ENCODE measurements around the gene OSMR. TPM values are rescaled to one million over a fixed set of nuclear protein-coding genes. Genes with fewer than 3 reads are reported as not detected.

Gene OSMR
- total and polyA plus RNA-seq, 9 donors: 16.6 to 87.1 (median 48.9) TPM

DNA sequence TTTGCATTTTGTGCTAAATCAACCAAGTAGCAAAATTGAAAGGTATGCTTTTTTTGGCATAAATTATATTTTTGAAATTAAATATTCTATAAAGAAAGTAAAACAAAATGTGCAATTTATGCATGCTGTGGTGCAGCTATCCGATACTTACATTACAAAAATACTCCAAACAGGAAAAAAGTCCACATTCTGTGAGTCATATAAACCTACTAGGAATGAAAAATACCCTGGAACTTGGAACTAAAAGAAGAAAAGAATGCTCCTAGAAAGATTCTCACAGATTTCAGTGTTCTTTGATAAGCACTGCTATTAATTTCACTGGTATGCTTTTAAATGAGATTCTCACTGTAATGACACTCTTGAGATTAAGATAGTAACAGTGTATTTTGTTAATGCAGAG is 92.6 kb downstream of the OSMR start:
- Histone ChIP-seq H3K27me3 (no peaks in the 10 kb centered on the region), H3K36me3 (no peaks in the 10 kb centered on the region), H3K4me1 (ENCODE audit: insufficient read depth) (no peaks in the 10 kb centered on the region), H3K9me3 (no peaks in the 10 kb centered on the region), H3K27ac (no peak overlapping the region), H3K4me3 (no peak overlapping the region)
- intact Hi-C loops (cut with DNase I): no loop called here
- TF ChIP-seq, protein P1, sequence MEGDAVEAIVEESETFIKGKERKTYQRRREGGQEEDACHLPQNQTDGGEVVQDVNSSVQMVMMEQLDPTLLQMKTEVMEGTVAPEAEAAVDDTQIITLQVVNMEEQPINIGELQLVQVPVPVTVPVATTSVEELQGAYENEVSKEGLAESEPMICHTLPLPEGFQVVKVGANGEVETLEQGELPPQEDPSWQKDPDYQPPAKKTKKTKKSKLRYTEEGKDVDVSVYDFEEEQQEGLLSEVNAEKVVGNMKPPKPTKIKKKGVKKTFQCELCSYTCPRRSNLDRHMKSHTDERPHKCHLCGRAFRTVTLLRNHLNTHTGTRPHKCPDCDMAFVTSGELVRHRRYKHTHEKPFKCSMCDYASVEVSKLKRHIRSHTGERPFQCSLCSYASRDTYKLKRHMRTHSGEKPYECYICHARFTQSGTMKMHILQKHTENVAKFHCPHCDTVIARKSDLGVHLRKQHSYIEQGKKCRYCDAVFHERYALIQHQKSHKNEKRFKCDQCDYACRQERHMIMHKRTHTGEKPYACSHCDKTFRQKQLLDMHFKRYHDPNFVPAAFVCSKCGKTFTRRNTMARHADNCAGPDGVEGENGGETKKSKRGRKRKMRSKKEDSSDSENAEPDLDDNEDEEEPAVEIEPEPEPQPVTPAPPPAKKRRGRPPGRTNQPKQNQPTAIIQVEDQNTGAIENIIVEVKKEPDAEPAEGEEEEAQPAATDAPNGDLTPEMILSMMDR (IDR thresholded peaks at IDR 0.05): no peak
- TF ChIP-seq EP300 (IDR thresholded peaks at IDR 0.05) (no peak), POLR2A (IDR thresholded peaks at IDR 0.05) (no peak)
- DNase-seq: no peak
- WGBS, 3 donors: 8 to 28% (median 24%) methylated on average over 1 of the region's 1 CpG

DNA sequence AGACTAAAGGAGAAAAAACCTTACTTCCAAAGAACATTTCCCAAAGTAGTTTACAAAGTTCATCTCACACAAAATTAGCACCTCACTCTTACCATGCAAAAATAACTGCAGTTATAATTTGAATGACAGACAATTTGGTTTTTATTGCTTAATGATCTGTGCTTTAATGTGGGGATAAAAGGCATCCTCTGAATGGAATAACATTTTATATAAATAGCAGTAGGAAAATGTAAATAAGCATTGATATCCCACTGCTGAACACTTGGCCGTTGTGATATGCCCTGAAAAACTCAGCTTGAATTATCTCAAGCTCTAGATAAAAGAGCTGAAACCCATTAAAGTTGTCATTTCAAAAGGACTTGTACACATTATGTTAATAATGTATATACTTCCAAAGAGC is 93.2 kb downstream of the OSMR start:
- Histone ChIP-seq H3K27me3 (no peaks in the 10 kb centered on the region), H3K9me3 (no peaks in the 10 kb centered on the region), H3K4me3 (no peak overlapping the region), H3K4me1 (ENCODE audit: insufficient read depth) (no peaks in the 10 kb centered on the region), H3K36me3 (no peaks in the 10 kb centered on the region), H3K27ac (no peak overlapping the region)
- intact Hi-C loops (cut with DNase I): no loop called here
- 38 to 68% (median 51%) methylated on average over 1 of the region's 1 CpG for WGBS, 3 donors
- no peak for DNase-seq
- no peak for TF ChIP-seq POLR2A (IDR thresholded peaks at IDR 0.05)
- TF ChIP-seq, protein P1 (IDR thresholded peaks at IDR 0.05): no peak
- TF ChIP-seq EP300 (IDR thresholded peaks at IDR 0.05): no peak

DNA sequence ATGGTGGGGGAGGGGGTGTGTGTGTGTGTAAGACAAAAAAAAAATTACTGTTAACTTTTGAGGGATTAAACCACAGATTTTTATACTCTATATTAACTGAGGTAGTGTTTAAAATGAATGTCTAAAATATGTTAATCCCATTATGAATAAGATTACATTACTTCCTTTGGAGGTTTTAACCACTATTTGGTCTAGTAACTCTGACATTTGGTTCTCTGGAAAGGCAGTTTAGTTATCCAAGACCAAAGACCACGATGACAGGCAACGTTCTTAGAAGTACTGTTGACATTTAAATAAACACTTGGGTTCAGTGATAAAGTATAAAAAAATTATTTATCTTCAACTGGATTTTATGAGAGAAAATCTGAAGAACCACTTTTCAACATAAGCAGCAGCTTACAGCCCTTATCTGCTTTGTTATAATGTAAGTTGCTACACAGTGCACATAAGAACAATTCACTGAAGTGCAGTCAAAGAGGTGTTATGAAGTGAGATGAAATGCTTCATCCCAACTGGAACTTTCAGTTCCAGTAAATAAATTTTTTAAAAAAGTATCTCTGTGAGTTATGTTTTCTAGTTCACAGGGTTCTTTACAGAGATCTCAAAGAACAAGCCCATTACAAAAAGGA is 94.5 kb downstream of the OSMR start:
- no peaks in the 10 kb centered on the region for H3K36me3 ChIP-seq
- WGBS, 3 donors: 44 to 52% (median 45%) methylated on average over 2 of the region's 2 CpGs
- intact Hi-C loops (cut with DNase I): no loop called here
- H3K4me3 ChIP-seq: no peak overlapping the region
- DNase-seq: no peak
- H3K27ac ChIP-seq: no peak overlapping the region
- TF ChIP-seq, protein P1 (IDR thresholded peaks at IDR 0.05): no peak
- TF ChIP-seq POLR2A (IDR thresholded peaks at IDR 0.05): no peak
- no peak for TF ChIP-seq EP300 (IDR thresholded peaks at IDR 0.05)
- no peaks in the 10 kb centered on the region for H3K4me1 ChIP-seq (ENCODE audit: insufficient read depth)
- H3K27me3 ChIP-seq: no peaks in the 10 kb centered on the region
- no peaks in the 10 kb centered on the region for H3K9me3 ChIP-seq

DNA sequence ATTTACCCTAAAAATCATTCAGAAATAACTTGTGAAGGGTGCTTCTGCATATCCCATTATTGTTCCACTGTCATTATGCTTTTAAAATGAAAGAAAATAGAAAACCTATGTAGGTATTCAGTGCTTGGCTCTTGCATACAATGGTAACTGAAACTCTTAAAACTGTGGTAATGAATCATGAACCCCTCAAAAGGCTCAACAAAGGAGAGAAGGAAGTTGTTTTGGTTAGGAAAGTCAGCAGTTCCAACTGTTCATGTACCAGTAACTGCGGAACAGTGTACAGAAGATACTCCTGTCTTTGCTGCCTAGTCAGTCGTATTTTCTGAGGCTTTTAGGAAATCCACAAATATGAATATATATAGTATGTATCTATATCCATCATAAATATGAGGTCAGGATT is 96.1 kb downstream of the OSMR start:
- WGBS, 3 donors: 98 to 100% (median 98%) methylated on average over 2 of the region's 2 CpGs

More for the DNA sequence above, 96.1 kb downstream of the OSMR start:
- DNase-seq: no peak
- intact Hi-C loops (cut with DNase I): no loop called here
- no peak for TF ChIP-seq POLR2A (IDR thresholded peaks at IDR 0.05)
- TF ChIP-seq EP300 (IDR thresholded peaks at IDR 0.05): no peak
- TF ChIP-seq, protein P1 (IDR thresholded peaks at IDR 0.05): no peak
- H3K27me3 ChIP-seq: no peaks in the 10 kb centered on the region
- no peaks in the 10 kb centered on the region for H3K9me3 ChIP-seq
- no peak overlapping the region for H3K4me3 ChIP-seq
- H3K27ac ChIP-seq: no peak overlapping the region
- no peaks in the 10 kb centered on the region for H3K36me3 ChIP-seq
- H3K4me1 ChIP-seq (ENCODE audit: insufficient read depth): no peaks in the 10 kb centered on the region

Measured in ovary (tissue), 9 donors.